DND-41 (cell line): ENCODE data around the gene PTGS1.

ENCODE experiments used
- ATAC-seq: fragments of 200-7000 bp; cut with Tn5 transposase; 3 replicates; pipeline ENCODE4 v1.9.1; 2021; ENCODE audit warnings: low read depth; ENCODE audit not compliant: insufficient read depth
- DNase-seq: peaks from one replicate; pipeline ENCODE4 v3.0.0-alpha.2; 2020
- H2AFZ ChIP-seq: 2 replicates; pipeline ENCODE4 v1.6.0; 2012; ENCODE audit warnings: low read depth, low read length
- H3K27ac ChIP-seq: 2 replicates; pipeline ENCODE4 v1.5.1; 2012; ENCODE audit warnings: low read length, inconsistent platforms
- H3K27me3 ChIP-seq: fragments of 200-600 bp; sonication (generic); 2 replicates; pipeline ENCODE4 v1.6.0; 2012; ENCODE audit warnings: low read length, mild to moderate bottlenecking, inconsistent platforms; ENCODE audit not compliant: insufficient read depth, poor library complexity
- H3K36me3 ChIP-seq: 2 replicates; pipeline ENCODE4 v1.5.1; 2012; ENCODE audit warnings: low read length, inconsistent platforms; ENCODE audit not compliant: insufficient read depth
- H3K4me1 ChIP-seq: 2 replicates; pipeline ENCODE4 v1.5.1; 2012; ENCODE audit warnings: mild to moderate bottlenecking, low read length; ENCODE audit not compliant: insufficient read depth
- H3K4me2 ChIP-seq: 2 replicates; pipeline ENCODE4 v1.6.0; 2012; ENCODE audit warnings: mild to moderate bottlenecking, moderate library complexity, low read length, inconsistent platforms; ENCODE audit not compliant: insufficient read depth
- H3K4me3 ChIP-seq, 2 experiments: fragments of 200-600 bp in 1 of 2; shearing (Covaris generic) in 1 of 2; 2 replicates each; pipeline ENCODE4 v1.5.1; 2012 to 2016; ENCODE audit warnings: inconsistent platforms in 2 of 2, low read length in 2 of 2, mild to moderate bottlenecking in 2 of 2, low read depth in 1 of 2, moderate library complexity in 1 of 2
- H3K79me2 ChIP-seq: 2 replicates; pipeline ENCODE4 v1.6.0; 2012; ENCODE audit warnings: low read length, inconsistent platforms; ENCODE audit not compliant: insufficient read depth
- H3K9ac ChIP-seq: 2 replicates; pipeline ENCODE4 v1.6.0; 2012; ENCODE audit warnings: low read depth, mild to moderate bottlenecking, inconsistent platforms, low read length, moderate library complexity
- H3K9me3 ChIP-seq: 2 replicates; pipeline ENCODE4 v1.5.1; 2012; ENCODE audit warnings: low read length, moderate library complexity, mild to moderate bottlenecking, inconsistent platforms; ENCODE audit not compliant: insufficient read depth, severe bottlenecking
- H4K20me1 ChIP-seq: 2 replicates; pipeline ENCODE4 v1.6.0; 2012; ENCODE audit warnings: low read length; ENCODE audit not compliant: insufficient read depth
- EZH2 ChIP-seq: IDR thresholded peaks from 3 replicates; pipeline ENCODE4 v1.6.1; 2012; ENCODE audit warnings: borderline replicate concordance, low read depth, mild to moderate bottlenecking, moderate library complexity, low read length, inconsistent platforms; ENCODE audit not compliant: severe bottlenecking
- TF ChIP-seq, protein P1 (sequence below): IDR thresholded peaks from 2 replicates; pipeline ENCODE4 v1.5.1; 2012; ENCODE audit warnings: borderline replicate concordance, low read length, moderate library complexity, mild to moderate bottlenecking; ENCODE audit not compliant: poor library complexity, severe bottlenecking; ENCODE audit errors: extremely low read depth

Gene PTGS1

DNA sequence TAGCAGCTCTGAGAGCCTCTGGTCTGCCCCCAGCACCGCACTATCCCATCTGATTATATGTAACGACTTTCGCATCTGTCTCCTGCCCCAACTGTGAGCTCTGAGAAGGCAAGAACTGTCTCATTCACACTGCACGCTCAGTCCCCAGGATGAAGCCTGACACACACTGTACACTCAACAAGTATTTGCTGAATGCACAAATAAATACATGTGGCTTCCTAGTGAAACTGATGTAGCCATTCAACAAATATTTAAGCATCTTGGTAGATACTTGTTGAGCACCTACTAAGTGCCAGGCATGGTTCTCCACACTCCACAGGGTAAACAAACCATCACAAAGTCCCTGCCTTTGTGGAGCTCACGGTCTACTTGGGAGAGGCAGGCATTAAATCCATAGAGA is 34.6 kb upstream of the PTGS1 start:
- Histone ChIP-seq H3K27me3 (peaks cover 3% of the 10 kb centered on the region), H2AFZ (no peak overlapping the region)

DNA sequence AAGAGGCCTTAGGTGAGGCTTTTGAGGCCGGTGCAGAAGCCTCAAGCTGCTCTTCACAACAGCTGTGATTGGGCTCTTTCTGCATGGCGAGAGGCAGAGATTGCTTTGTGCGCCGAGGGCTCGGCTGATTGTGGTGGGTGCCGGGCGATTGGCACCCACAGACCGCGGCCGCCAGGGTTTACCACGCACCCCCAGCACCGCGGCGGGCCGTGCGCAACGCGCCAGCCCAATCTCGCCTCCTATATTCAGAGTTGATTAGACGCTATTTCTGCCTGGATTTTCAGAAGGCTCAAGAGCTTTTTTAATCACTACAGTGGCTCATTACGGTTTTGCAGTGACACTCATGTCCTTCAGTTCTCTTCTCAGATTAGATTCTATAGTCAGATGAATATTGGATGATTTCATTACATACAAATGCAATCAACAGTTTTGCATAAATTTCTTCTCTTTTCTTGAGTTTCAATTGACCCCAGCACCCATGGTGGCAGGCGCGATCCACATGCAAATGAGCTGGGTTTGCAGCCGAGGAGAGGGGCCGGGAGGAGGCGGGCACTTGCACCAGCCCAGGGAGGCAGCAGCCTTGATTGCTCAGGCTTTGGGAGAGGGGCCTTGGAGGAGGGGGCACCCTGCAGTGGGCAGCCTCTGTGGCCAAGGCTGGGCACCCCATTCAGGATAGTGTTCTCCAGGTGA is 33.8 kb upstream of the PTGS1 start:
- Histone ChIP-seq H3K4me3 (no peak overlapping the region), H3K79me2 (no peaks in the 10 kb centered on the region), H3K4me2 (no peak overlapping the region), H3K36me3 (no peaks in the 10 kb centered on the region), H3K27me3 (peaks cover 3% of the 10 kb centered on the region), H3K9ac (no peak overlapping the region), H3K27ac (no peak overlapping the region), H3K4me1 (no peaks in the 10 kb centered on the region), H2AFZ (no peak overlapping the region), H4K20me1 (no peaks in the 10 kb centered on the region), H3K9me3 (no peaks in the 10 kb centered on the region)
- DNase-seq (no peak), ATAC-seq (no peak)
- TF ChIP-seq EZH2 = no peak

More for the DNA sequence above, 34.6 kb upstream of the PTGS1 start:
- Histone ChIP-seq H3K9ac (no peak overlapping the region), H3K4me2 (no peak overlapping the region), H3K79me2 (no peaks in the 10 kb centered on the region), H4K20me1 (no peaks in the 10 kb centered on the region), H3K4me3 (no peak overlapping the region), H3K9me3 (no peaks in the 10 kb centered on the region), H3K36me3 (no peaks in the 10 kb centered on the region), H3K27ac (no peak overlapping the region), H3K4me1 (no peaks in the 10 kb centered on the region)
- no peak for TF ChIP-seq EZH2
- TF ChIP-seq, protein P1, sequence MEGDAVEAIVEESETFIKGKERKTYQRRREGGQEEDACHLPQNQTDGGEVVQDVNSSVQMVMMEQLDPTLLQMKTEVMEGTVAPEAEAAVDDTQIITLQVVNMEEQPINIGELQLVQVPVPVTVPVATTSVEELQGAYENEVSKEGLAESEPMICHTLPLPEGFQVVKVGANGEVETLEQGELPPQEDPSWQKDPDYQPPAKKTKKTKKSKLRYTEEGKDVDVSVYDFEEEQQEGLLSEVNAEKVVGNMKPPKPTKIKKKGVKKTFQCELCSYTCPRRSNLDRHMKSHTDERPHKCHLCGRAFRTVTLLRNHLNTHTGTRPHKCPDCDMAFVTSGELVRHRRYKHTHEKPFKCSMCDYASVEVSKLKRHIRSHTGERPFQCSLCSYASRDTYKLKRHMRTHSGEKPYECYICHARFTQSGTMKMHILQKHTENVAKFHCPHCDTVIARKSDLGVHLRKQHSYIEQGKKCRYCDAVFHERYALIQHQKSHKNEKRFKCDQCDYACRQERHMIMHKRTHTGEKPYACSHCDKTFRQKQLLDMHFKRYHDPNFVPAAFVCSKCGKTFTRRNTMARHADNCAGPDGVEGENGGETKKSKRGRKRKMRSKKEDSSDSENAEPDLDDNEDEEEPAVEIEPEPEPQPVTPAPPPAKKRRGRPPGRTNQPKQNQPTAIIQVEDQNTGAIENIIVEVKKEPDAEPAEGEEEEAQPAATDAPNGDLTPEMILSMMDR = no peak
- no peak for ATAC-seq
- DNase-seq = no peak

GRCh38 chr9:122337556-122337929 is 33.3 kb upstream of the PTGS1 start:
- Histone ChIP-seq H2AFZ (no peak overlapping the region), H3K4me2 (no peak overlapping the region), H3K36me3 (no peaks in the 10 kb centered on the region), H4K20me1 (no peaks in the 10 kb centered on the region), H3K9ac (no peak overlapping the region), H3K27ac (no peak overlapping the region), H3K4me3 (no peak overlapping the region), H3K27me3 (peaks cover 3% of the 10 kb centered on the region), H3K79me2 (no peaks in the 10 kb centered on the region), H3K4me1 (no peaks in the 10 kb centered on the region), H3K9me3 (no peaks in the 10 kb centered on the region)
- DNase-seq (no peak), ATAC-seq (no peak)
- TF ChIP-seq, protein P1 = no peak
- TF ChIP-seq EZH2 = no peak

GRCh38 chr9:122338536-122338935 is 32.3 kb upstream of the PTGS1 start:
- H3K4me1 ChIP-seq = no peaks in the 10 kb centered on the region
- H3K9ac ChIP-seq = no peak overlapping the region
- no peak overlapping the region for H3K4me3 ChIP-seq
- no peaks in the 10 kb centered on the region for H3K36me3 ChIP-seq
- H4K20me1 ChIP-seq = no peaks in the 10 kb centered on the region
- H3K27me3 ChIP-seq = peaks cover 3% of the 10 kb centered on the region
- no peak overlapping the region for H2AFZ ChIP-seq
- no peaks in the 10 kb centered on the region for H3K9me3 ChIP-seq
- TF ChIP-seq, protein P1 = no peak
- TF ChIP-seq EZH2 = no peak
- H3K27ac ChIP-seq = no peak overlapping the region
- ATAC-seq (no peak), DNase-seq (no peak)
- H3K79me2 ChIP-seq = no peaks in the 10 kb centered on the region
- no peak overlapping the region for H3K4me2 ChIP-seq
